Esophagus muscularis mucosa (tissue), 4 donors: Measurements from ENCODE around the gene ZNF827. TPM values are rescaled to one million over a fixed set of nuclear protein-coding genes. Genes with fewer than 3 reads are reported as not detected.

Source experiments
- DNase-seq: peaks from one replicate; pipeline ENCODE4 v3.0.0-alpha.2; 2017; ENCODE audit errors: extremely low spot score
- H3K27ac ChIP-seq, 4 donors: fragments of 200-600 bp; sonication (generic); replicated peaks in 1 of 4; 1 replicate in 3 of 4; 2 replicates in 1 of 4; pipeline ENCODE4 v1.5.1; 2016 to 2019; ENCODE audit warnings: mild to moderate bottlenecking in 1 of 4
- H3K27me3 ChIP-seq, 4 donors: fragments of 200-600 bp; sonication (generic); one replicate each; pipeline versions ENCODE4 v1.5.1 to v1.6.0; 2016 to 2019
- H3K36me3 ChIP-seq, 4 donors: fragments of 200-600 bp; sonication (generic); one replicate each; pipeline ENCODE4 v1.5.1; 2016 to 2019
- H3K4me1 ChIP-seq, 4 donors: fragments of 200-600 bp; sonication (generic); one replicate each; pipeline ENCODE4 v1.5.1; 2016 to 2019
- H3K4me3 ChIP-seq, 4 donors: fragments of 200-600 bp; sonication (generic); 1 replicate in 2 of 4; 2 replicates in 2 of 4; pipeline ENCODE4 v1.5.1; 2016 to 2019; ENCODE audit warnings: mild to moderate bottlenecking in 4 of 4, moderate library complexity in 1 of 4
- H3K9me3 ChIP-seq, 4 donors: fragments of 200-600 bp; sonication (generic); 1 replicate in 3 of 4; 2 replicates in 1 of 4; pipeline ENCODE4 v1.5.1; 2016 to 2019
- CTCF ChIP-seq, 3 experiments: fragments of 200-600 bp in 2 of 3; fragments of 450-650 bp in 1 of 3; sonication (generic) in 2 of 3; IDR thresholded peaks; one replicate each; pipeline ENCODE4 v1.5.1; 2017 to 2019; ENCODE audit warnings: antibody characterized with exemption in 3 of 3, mild to moderate bottlenecking in 2 of 3, moderate library complexity in 1 of 3
- EP300 ChIP-seq: sonication (generic); formaldehyde crosslinking; IDR thresholded peaks from one replicate; pipeline ENCODE4 v1.6.1; 2017; ENCODE audit warnings: antibody characterized with exemption
- POLR2A ChIP-seq: fragments of 450-650 bp; IDR thresholded peaks from one replicate; pipeline ENCODE4 v1.6.1; 2017; ENCODE audit warnings: antibody characterized with exemption, moderate library complexity, mild to moderate bottlenecking, low read depth
- POLR2AphosphoS5 ChIP-seq, 2 donors: sonication (generic); formaldehyde crosslinking; IDR thresholded peaks; one replicate each; pipeline ENCODE4 v1.6.1; 2017; ENCODE audit warnings: antibody characterized with exemption in 2 of 2
- WGBS: methylation state at CpG from one replicate; pipeline ENCODE4 v1.1.5; 2018; 5-methylcytosine and 5-hydroxymethylcytosine counted together
- intact Hi-C: fragments of 100-400 bp; cut with DNase I; formaldehyde crosslinking; loops from one replicate; pipeline ENCODE4 v1.15.1; 2023
- total RNA-seq, 4 donors: library from RNA; depleted of rRNA; stranded (reverse); fragments of >200 nt; gene quantifications; one replicate each; pipeline versions ENCODE4 v1.1.0 to v1.2.1, GENCODE V29; 2016

Gene ZNF827
- total RNA-seq, 4 donors from 2014 or later = 11.1 to 27.2 (median 19.0) TPM

DNA sequence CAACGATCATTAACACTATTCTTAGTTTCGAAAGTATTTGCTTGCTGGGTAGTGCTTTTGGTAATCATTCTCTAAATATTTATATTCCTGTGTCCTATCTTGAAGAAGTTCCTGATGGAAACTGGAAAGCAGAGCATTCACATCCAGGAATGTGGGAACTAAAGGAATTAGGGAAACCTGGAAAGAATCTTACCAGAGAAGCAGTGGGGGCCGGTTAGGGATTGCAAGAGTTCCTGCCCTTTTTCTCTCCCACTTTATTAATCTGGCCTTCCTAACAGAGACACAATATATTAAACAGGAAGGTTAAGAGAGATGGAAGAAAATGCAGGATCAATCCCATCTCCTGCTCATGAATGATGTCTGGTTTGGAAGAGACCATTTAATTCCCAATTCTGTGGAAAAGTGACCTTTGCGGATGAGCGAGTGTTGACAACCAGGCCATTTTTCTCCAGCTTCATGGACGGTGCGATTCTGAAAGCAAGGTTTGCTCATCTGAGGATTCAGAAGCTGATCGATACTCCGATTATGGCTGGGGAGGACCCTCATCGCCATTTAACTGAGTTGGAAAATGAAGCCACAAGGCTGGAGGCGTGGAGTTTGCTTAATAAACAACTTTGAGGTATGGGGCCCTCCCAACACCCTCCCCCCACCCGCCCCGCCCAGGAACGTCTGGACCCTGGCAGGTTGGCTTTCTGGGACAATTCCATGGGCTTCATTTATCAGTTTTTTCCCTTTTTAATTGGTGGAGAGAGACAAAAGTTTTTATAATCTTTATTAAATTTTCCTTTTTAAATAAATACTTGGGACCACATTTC lies 206.4 kb downstream of the ZNF827 start:
- Histone ChIP-seq H3K4me3 (peak overlapping the region; percentile 64 to 74 (median 65)), H3K27me3 (no peaks in the 10 kb centered on the region), H3K36me3 (no peaks in the 10 kb centered on the region), H3K27ac (peak overlapping the region; percentile 94 to 100 (median 98)), H3K4me1 (peaks cover 39 to 63% (median 62%) of the 10 kb centered on the region in 4 donors), H3K9me3 (no peaks in the 10 kb centered on the region)
- no peak for TF ChIP-seq CTCF (IDR thresholded peaks at IDR 0.05)
- TF ChIP-seq POLR2A = no peak
- TF ChIP-seq EP300 = no peak
- no peak for TF ChIP-seq POLR2AphosphoS5 (IDR thresholded peaks at IDR 0.05)
- intact Hi-C loops = loop anchor here (2.0 kb wide), 1 partner anchor 207 kb away; the partner anchor contains the start of gene ZNF827
- WGBS = 45% methylated on average over 14 of the region's 14 CpGs
- DNase-seq = no peak

DNA sequence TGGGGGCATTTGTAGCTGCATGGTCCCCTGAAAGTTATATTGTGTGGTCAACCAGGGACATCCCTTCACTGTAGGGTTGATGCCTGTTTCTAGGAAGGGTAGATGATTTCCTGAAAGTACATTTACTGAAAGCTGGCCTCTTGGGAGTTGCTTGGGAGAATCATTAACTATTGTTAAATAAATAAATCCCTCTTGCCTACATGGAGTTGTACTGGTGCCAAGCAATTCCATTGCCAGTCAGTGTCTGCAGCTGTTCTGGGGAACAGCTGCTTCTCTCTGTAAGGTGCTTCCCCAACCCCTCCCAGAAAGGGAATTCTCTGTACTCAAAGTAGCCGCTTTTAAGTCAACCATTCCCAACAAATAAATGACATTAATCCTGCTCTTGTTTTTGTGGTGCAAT lies 207.6 kb downstream of the ZNF827 start:
- Histone ChIP-seq H3K27ac (peak overlapping the region in 1 of 4 donors; percentile 51), H3K4me3 (no peak overlapping the region), H3K27me3 (no peaks in the 10 kb centered on the region), H3K9me3 (no peaks in the 10 kb centered on the region), H3K4me1 (peaks cover 31 to 52% (median 50%) of the 10 kb centered on the region in 4 donors), H3K36me3 (no peaks in the 10 kb centered on the region)
- WGBS = 47% methylated on average over 1 of the region's 1 CpG
- intact Hi-C loops = no loop called here
- TF ChIP-seq POLR2AphosphoS5 (IDR thresholded peaks at IDR 0.05) (no peak), POLR2A (no peak), EP300 (no peak), CTCF (IDR thresholded peaks at IDR 0.05) (no peak)
- DNase-seq = no peak

DNA sequence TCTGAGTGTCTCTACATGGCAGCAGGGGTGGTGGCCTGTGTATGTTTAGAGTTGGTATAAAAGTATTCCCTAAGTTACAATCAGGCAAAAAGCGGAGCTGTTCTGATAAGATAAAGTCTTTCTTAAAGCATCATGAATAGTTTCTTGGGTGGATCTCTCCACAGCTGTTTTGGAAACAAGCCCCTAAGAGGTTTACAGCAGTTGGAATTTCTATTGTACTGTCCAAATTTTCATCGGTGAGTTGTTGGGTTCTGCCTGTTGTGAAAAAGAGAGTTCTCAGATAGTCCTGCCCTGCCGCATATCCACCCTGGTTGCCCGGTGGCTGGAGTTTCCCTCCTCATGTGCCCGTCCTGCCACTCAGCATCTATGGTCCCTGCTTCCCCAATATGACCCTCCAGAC lies 208.6 kb downstream of the ZNF827 start:
- Histone ChIP-seq H3K27me3 (no peaks in the 10 kb centered on the region), H3K27ac (no peak overlapping the region), H3K36me3 (no peaks in the 10 kb centered on the region), H3K9me3 (no peaks in the 10 kb centered on the region), H3K4me1 (peaks cover 21 to 42% (median 40%) of the 10 kb centered on the region in 4 donors), H3K4me3 (no peak overlapping the region)
- no peak for TF ChIP-seq CTCF (IDR thresholded peaks at IDR 0.05)
- TF ChIP-seq EP300 = no peak
- no peak for TF ChIP-seq POLR2AphosphoS5 (IDR thresholded peaks at IDR 0.05)
- no peak for TF ChIP-seq POLR2A
- 89% methylated on average over 5 of the region's 5 CpGs for WGBS
- intact Hi-C loops = no loop called here
- no peak for DNase-seq

DNA sequence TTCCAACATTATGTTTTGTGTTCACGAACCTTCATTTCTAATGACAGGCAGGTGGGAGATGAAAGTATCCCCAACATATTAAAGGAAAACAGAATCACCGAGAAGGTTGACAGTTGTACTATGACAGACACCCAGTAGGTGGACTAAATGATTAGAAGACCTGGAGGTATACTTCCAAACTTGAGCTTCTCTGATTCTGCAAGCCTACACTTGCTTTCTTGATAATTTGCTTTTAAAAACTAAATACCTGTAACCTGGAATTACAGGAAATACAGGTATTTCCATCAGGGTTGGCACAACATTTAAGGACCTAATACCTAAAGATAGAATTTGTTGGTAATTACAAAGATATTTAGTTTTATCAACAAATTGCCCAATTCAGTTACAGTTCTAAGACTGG lies 215.3 kb downstream of the ZNF827 start:
- WGBS = 93% methylated on average over 2 of the region's 2 CpGs
- no peak for DNase-seq
- TF ChIP-seq POLR2A = no peak
- peak in 1 of 3 experiments; percentile 14 for TF ChIP-seq CTCF (IDR thresholded peaks at IDR 0.05)
- no peak for TF ChIP-seq EP300
- no peak for TF ChIP-seq POLR2AphosphoS5 (IDR thresholded peaks at IDR 0.05)
- H3K27me3 ChIP-seq = no peaks in the 10 kb centered on the region
- no peaks in the 10 kb centered on the region for H3K36me3 ChIP-seq
- no peaks in the 10 kb centered on the region for H3K4me1 ChIP-seq
- H3K27ac ChIP-seq = no peak overlapping the region
- H3K9me3 ChIP-seq = no peaks in the 10 kb centered on the region
- intact Hi-C loops = loop anchor here (10.0 kb wide), 1 partner anchor 89 kb away; no protein-coding TSS in a partner anchor
- no peak overlapping the region for H3K4me3 ChIP-seq
